Measurements from ENCODE around the gene OR6N1. TPM values are rescaled to one million over a fixed set of nuclear protein-coding genes. Genes with fewer than 3 reads are reported as not detected.

The OR6N1 gene
- total RNA-seq, 4 donors from 2014 or later = not detected

Other genes starting within 250 kb of the OR6N1 start
- gene OR6Y1, start 217.8 kb downstream of the OR6N1 start, total RNA-seq = not detected
- not detected for gene OR6P1, start 201.6 kb downstream of the OR6N1 start, total RNA-seq
- gene OR10X1, start 192.3 kb downstream of the OR6N1 start, total RNA-seq = not detected
- gene OR10Z1, start 166.9 kb downstream of the OR6N1 start, total RNA-seq = not detected
- gene SPTA1, start 85.5 kb downstream of the OR6N1 start, total RNA-seq = under 1 TPM in 2 of 4 donors, not detected in 2; 0.02 to 0.03 TPM
- not detected for gene OR6K2, start 71.5 kb downstream of the OR6N1 start, total RNA-seq
- not detected for gene OR6K3, start 51.5 kb downstream of the OR6N1 start, total RNA-seq
- gene OR6K6, start 17.5 kb downstream of the OR6N1 start, total RNA-seq = not detected
- gene OR6N2, start 9.0 kb upstream of the OR6N1 start, total RNA-seq = not detected
- 1 to 10 TPM; 1.0 to 2.7 (median 2.4) TPM for gene MNDA, start 59.2 kb upstream of the OR6N1 start, total RNA-seq
- gene PYHIN1, start 159.4 kb upstream of the OR6N1 start, total RNA-seq = under 1 TPM in 1 of 4 donors, not detected in 3; 0.16 TPM
- gene IFI16, start 237.7 kb upstream of the OR6N1 start, total RNA-seq = 10 to 100 TPM; 13.5 to 18.5 (median 14.2) TPM

Data from gastrocnemius medialis (tissue), 4 donors.